Measurements from ENCODE around the gene P2RX1.
A peak's percentile ranks its signal among the peaks of the same experiment; 100 is the strongest.

P2RX1 gene

DNA sequence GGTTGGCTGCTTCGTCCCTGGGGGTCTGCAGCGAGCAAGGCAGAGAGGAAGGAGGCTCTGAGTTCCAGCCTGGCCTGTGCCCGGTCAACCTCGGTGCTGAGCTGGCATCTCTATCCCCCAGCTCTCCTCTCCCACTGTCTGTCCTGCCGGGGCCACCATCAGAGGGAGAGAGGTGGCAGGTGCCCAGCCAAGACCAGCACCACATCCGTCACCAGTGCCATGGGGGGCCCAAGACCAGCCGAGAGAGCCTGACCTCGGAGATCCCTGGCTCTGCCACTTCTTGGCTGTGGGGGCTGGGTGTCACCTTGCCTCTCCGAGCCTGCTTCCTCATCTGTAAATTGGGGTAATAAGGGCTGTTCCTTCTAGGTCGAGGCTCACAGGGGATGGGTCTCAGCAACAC is 560 bp upstream of the P2RX1 start:
- no peak for DNase-seq (ENCODE audit: low read depth)
- TF ChIP-seq, protein P1, sequence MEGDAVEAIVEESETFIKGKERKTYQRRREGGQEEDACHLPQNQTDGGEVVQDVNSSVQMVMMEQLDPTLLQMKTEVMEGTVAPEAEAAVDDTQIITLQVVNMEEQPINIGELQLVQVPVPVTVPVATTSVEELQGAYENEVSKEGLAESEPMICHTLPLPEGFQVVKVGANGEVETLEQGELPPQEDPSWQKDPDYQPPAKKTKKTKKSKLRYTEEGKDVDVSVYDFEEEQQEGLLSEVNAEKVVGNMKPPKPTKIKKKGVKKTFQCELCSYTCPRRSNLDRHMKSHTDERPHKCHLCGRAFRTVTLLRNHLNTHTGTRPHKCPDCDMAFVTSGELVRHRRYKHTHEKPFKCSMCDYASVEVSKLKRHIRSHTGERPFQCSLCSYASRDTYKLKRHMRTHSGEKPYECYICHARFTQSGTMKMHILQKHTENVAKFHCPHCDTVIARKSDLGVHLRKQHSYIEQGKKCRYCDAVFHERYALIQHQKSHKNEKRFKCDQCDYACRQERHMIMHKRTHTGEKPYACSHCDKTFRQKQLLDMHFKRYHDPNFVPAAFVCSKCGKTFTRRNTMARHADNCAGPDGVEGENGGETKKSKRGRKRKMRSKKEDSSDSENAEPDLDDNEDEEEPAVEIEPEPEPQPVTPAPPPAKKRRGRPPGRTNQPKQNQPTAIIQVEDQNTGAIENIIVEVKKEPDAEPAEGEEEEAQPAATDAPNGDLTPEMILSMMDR (conservative IDR thresholded peaks at IDR 0.05; ENCODE audit: low read length): no peak
- no peak overlapping the region for H3K4me3 ChIP-seq (ENCODE audit: low read length)

DNA sequence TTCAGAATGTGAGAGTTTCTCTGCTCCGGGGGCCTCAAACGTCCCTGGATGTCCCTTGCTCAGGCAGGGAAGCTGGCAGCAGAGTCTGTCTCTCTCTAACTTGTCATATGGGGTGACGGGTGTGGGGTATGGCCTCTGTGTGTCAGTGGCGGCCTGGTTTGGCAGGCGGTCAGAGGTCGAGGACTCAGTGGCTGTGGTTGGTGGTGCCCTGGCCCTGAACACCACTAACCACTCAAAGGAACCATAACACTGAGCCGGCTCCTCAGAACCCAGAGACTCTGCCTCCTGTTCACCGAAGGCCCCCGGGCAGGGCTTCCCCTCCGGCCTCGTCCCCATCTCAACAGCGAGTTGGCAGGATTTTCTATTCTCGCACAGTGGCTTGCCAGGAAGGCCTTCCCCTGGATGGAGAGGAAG is 677 bp downstream of the P2RX1 start:
- DNase-seq (ENCODE audit: low read depth): no peak
- no peak overlapping the region for H3K4me3 ChIP-seq (ENCODE audit: low read length)
- TF ChIP-seq, protein P1 (conservative IDR thresholded peaks at IDR 0.05; ENCODE audit: low read length): no peak

DNA sequence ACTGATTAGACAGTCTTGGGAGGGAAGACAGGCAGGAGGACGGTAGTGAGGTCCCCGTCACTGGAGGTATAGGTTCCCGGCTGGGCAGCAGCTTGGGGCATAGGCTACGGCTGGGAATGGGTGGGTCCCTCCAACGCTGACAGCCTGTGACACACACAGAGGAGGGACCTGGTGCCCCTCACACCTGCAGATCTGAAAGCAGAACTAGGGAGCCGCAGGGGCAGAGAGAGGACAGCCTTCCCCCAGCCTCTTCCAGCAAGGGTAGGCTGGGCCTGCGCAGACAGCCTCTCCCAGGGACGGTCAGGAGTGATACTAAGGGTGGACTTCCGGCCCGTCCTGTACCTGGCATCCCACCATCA is 2.0 kb downstream of the P2RX1 start:
- DNase-seq (ENCODE audit: low read depth): no peak
- no peak overlapping the region for H3K4me3 ChIP-seq (ENCODE audit: low read length)

DNA sequence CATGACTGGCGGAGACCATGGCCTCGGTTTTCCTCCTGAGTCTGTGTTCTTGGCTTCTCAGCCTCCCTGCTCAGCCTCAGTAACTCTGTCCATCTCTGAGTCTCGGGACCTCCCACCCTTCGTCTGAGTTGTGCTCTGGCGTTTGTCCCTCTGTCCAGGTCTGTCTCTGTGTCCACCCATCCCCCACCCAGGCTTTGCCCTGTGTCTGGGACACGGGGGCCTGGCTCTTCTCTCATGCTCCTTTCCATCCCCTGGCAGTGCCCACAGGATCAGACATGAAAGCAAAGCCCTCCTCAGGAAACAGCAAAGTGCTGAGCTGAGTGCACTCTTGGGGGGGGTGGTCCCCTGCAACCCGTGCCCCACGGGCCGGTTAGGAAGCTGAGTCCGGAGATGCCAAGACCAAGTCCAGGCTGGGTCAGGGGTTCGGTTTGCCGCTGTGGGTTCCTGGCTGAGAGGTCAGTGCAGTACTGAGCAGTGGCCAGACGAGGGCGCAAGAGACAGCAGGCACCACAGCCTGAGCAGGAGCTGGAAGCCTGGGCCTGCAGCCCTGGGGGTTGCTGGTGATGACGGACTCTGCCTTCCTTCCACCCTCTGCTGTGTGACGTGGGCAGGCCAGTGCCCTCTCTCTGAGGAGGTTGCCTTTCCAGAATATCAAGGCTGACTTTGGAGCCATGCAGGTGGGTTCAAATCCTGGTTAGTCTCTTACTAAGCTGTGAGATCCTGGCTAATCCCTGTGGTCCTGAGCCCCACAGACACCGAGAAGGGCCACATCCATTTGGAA is 2.5 kb downstream of the P2RX1 start:
- TF ChIP-seq, protein P1 (conservative IDR thresholded peaks at IDR 0.05; ENCODE audit: low read length): peak; percentile 96
- no peak overlapping the region for H3K4me3 ChIP-seq (ENCODE audit: low read length)
- DNase-seq (ENCODE audit: low read depth): peak; percentile 56

More for the DNA sequence above, 2.0 kb downstream of the P2RX1 start:
- TF ChIP-seq, protein P1 (conservative IDR thresholded peaks at IDR 0.05; ENCODE audit: low read length): no peak

DNA sequence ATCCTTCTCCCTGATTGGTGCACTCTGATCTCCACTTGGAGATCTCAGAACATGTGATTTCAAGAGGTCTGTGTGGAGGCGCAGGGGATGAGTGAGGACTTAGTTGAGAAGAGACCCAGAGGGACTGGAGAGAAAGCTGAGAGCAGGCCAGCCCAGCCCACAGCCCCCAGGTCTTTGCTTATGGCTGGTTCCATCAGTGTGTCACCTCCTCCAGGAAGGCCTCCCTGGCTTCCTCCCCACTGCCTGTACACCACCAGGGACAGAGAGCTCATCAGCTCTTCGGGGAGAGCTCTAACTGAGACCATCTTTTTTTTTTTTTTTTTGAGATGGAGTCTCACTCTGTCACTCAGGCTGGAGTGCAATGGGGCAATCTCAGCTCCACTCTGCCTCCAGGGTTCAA is 3.4 kb downstream of the P2RX1 start:
- H3K4me3 ChIP-seq (ENCODE audit: low read length): no peak overlapping the region
- no peak for DNase-seq (ENCODE audit: low read depth)
- TF ChIP-seq, protein P1 (conservative IDR thresholded peaks at IDR 0.05; ENCODE audit: low read length): no peak

DNA sequence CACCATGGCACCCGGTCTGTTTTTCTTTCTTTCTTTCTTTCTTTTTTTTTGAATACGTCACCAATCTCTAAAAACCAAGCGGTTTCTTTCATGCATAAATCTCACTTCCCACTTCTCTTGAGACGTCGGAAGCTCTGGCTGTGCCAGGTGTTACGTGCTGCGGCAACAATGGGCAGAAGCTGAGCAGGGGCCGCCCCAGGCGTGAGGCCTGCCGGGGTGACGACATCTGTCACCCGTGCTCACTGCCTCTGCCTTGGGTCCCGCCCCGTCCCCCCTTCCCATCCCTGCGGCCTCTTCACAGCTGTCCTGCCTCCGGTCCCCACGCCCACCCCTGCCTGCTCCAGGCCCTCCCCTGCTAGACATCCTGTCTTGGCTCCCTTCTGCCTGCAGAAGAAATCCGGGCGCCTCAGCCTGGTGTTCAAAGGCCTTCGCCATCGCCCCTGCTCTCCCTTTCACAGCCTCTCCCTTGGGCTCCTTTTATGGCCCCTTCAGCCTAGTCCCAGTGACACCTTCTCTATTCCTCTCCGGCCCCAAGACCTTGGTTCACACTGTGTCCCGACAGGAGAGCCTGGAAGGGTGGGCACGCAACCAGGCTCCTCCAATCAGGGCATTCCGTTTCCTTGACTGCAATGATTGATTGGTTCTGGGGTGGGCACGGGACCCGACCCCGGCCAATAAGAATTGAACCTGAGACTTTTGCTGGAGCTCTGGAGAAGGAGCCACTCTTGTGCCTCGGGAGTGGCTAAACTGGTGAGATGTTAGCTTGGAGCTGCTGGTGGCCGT is 4.8 kb downstream of the P2RX1 start:
- DNase-seq (ENCODE audit: low read depth): no peak
- H3K4me3 ChIP-seq (ENCODE audit: low read length): no peak overlapping the region
- TF ChIP-seq, protein P1 (conservative IDR thresholded peaks at IDR 0.05; ENCODE audit: low read length): no peak

Data from AG10803 (cell line).